Naive thymus-derived CD4-positive, alpha-beta T cell (primary cell): ENCODE measurements around the gene LAG3. TPM values are rescaled to one million over a fixed set of nuclear protein-coding genes. Genes with fewer than 3 reads are reported as not detected.
A peak's percentile ranks its signal among the peaks of the same experiment; 100 is the strongest.

ENCODE experiments used
- ATAC-seq: fragments of 150-1000 bp; cut with Tn5 transposase; 2 replicates; pipeline ENCODE4 v1.10.0; 2021; ENCODE audit warnings: mild to moderate bottlenecking, moderate library complexity
- CTCF ChIA-PET: fragments of 350-600 bp; sonication (Branson Sonifier 250); formaldehyde crosslinking; loops from one replicate; lab custom pipeline; 2021; ENCODE audit warnings: antibody characterized with exemption; lab: Charles Lee
- POLR2A ChIA-PET: fragments of 350-600 bp; sonication (Branson Sonifier 250); formaldehyde crosslinking; loops from one replicate; lab custom pipeline; 2021; ENCODE audit warnings: antibody characterized with exemption, inconsistent platforms; lab: Charles Lee
- DNase-seq, 9 donors: peaks; one replicate each; pipeline versions ENCODE4 v3.0.0 to v3.0.0-alpha.2; 2020 to 2022; ENCODE audit warnings: mixed read lengths in 1 of 9
- H3K27ac ChIP-seq: one replicate; pipeline ENCODE4 v1.7.0; 2013; ENCODE audit warnings: mild to moderate bottlenecking, low read depth, low read length, moderate library complexity
- H3K27me3 ChIP-seq, 2 donors: one replicate each; pipeline ENCODE4 v1.7.0; 2013; ENCODE audit warnings: low read length in 2 of 2, mild to moderate bottlenecking in 2 of 2, moderate library complexity in 2 of 2; ENCODE audit not compliant: control insufficient read depth in 2 of 2, insufficient read depth in 2 of 2
- H3K36me3 ChIP-seq, 3 experiments: 1 replicate in 2 of 3; 2 replicates in 1 of 3; pipeline ENCODE4 v1.7.0; 2013; ENCODE audit warnings: low read length in 3 of 3, mild to moderate bottlenecking in 3 of 3, moderate library complexity in 1 of 3; ENCODE audit not compliant: insufficient read depth in 3 of 3, control insufficient read depth in 2 of 3
- H3K4me1 ChIP-seq, 2 donors: one replicate each; pipeline ENCODE4 v1.7.0; 2013; ENCODE audit warnings: low read length in 2 of 2, mild to moderate bottlenecking in 2 of 2, moderate library complexity in 1 of 2; ENCODE audit not compliant: control insufficient read depth in 2 of 2, insufficient read depth in 2 of 2
- H3K4me3 ChIP-seq: 2 replicates; pipeline ENCODE4 v1.7.0; 2013; ENCODE audit warnings: mild to moderate bottlenecking, low read length
- H3K9me3 ChIP-seq, 3 experiments: 1 replicate in 2 of 3; 2 replicates in 1 of 3; pipeline ENCODE4 v1.7.0; 2013; ENCODE audit warnings: low read length in 3 of 3; ENCODE audit not compliant: control insufficient read depth in 2 of 3
- H3K27ac Mint-ChIP-seq, 9 donors: one replicate each; pipeline ENCODE4 v1.8.0; 2020 to 2022; ENCODE audit warnings: mixed read lengths in 9 of 9, mild to moderate bottlenecking in 8 of 9, moderate library complexity in 5 of 9, inconsistent platforms in 2 of 9
- H3K27me3 Mint-ChIP-seq, 5 donors: one replicate each; pipeline ENCODE4 v1.8.0; 2021 to 2022; ENCODE audit warnings: mixed read lengths in 5 of 5, mild to moderate bottlenecking in 1 of 5
- H3K36me3 Mint-ChIP-seq, 5 donors: one replicate each; pipeline ENCODE4 v1.8.0; 2020 to 2022; ENCODE audit warnings: mixed read lengths in 5 of 5, mild to moderate bottlenecking in 3 of 5, inconsistent platforms in 1 of 5
- H3K4me1 Mint-ChIP-seq, 7 donors: one replicate each; pipeline ENCODE4 v1.8.0; 2020 to 2022; ENCODE audit warnings: mixed read lengths in 7 of 7, mild to moderate bottlenecking in 3 of 7, inconsistent platforms in 1 of 7
- H3K4me3 Mint-ChIP-seq, 10 donors: one replicate each; pipeline ENCODE4 v1.8.0; 2020 to 2022; ENCODE audit warnings: mild to moderate bottlenecking in 10 of 10, mixed read lengths in 10 of 10, moderate library complexity in 6 of 10, inconsistent platforms in 2 of 10
- H3K9me3 Mint-ChIP-seq, 11 donors: one replicate each; pipeline ENCODE4 v1.8.0; 2020 to 2022; ENCODE audit warnings: mixed read lengths in 11 of 11, mild to moderate bottlenecking in 4 of 11, inconsistent platforms in 1 of 11, moderate library complexity in 1 of 11
- intact Hi-C, 2 donors: fragments of 100-400 bp; cut with micrococcal nuclease; formaldehyde crosslinking; loops; one replicate each; pipeline ENCODE4 v1.15.1; 2023
- polyA plus RNA-seq, 2 donors: library from polyadenylated mRNA; unstranded; fragments of 300-500 nt; fragmentation: Illumina TruSeq; gene quantifications; one replicate each; pipeline ENCODE4 v1.2.3, GENCODE V29; 2021
- total RNA-seq, 6 experiments: library from RNA in 5 of 6; stranded (reverse) in 5 of 6; gene quantifications; 1 replicate in 5 of 6; 2 replicates in 1 of 6; pipeline ENCODE4 v1.2.3 and lab custom pipeline; 2021 to 2026

Gene LAG3
- total and polyA plus RNA-seq, 7 experiments from 2014 or later, result 0.26 to 46.5 (median 0.86) TPM

DNA sequence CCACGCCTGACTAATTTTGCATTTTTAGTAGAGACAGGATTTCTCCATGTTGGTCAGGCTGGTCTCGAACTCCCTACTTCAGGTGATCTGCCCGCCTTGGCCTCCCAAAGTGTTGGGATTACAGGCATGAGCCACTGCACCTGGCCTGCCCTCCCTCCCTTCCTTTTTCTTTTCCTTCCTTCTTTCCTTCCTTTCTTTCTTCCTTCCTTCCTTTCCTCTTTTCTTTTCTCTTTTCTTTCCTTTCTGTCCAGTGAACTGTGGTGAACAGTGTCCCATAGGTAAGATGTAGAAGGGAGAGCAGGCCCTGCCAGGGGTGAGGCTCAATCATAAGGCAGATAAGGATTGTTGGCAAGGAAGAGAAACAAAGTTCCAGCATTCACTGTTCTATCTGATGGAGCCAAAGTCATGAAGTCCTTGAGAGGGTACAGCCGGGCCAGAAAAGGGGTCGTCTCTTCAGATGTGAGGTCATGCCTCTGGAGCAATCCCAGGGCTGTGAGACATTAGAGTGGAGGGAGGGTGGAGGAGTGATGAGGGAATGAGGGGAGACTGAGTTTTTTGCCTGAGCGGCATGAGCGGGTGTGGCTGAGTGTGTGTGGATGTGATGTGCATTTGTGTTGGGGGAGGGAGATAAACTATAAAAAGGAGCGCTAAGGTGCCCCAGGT is 15.2 kb upstream of the LAG3 start:
- ATAC-seq (no peak), DNase-seq (no peak)
- Mint-ChIP-seq H3K4me3 (no peak overlapping the region), H3K27ac (peak overlapping the region in 3 of 9 donors; percentile 27 to 75 (median 48)), H3K36me3 (no peaks in the 10 kb centered on the region), H3K27me3 (peaks cover 0 to 2% (median 0%) of the 10 kb centered on the region in 5 donors), H3K9me3 (peaks cover 0 to 3% (median 0%) of the 10 kb centered on the region in 11 donors), H3K4me1 (peaks cover 9 to 35% (median 14%) of the 10 kb centered on the region in 7 donors)
- Histone ChIP-seq H3K4me1 (peaks cover 0 to 9% of the 10 kb centered on the region in 2 donors), H3K4me3 (no peak overlapping the region), H3K27ac (no peak overlapping the region), H3K27me3 (no peaks in the 10 kb centered on the region), H3K9me3 (no peaks in the 10 kb centered on the region), H3K36me3 (peaks cover 0 to 6% (median 0%) of the 10 kb centered on the region in 3 experiments)
- ChIA-PET CTCF (interaction anchor here (1.0 kb wide), 1 partner anchor 91 kb away, joined by 3 read pairs; no protein-coding TSS in a partner anchor), POLR2A (interaction anchor here (1.2 kb wide), 1 partner anchor 72 kb away, joined by 3 read pairs; no protein-coding TSS in a partner anchor)
- intact Hi-C loops, result no loop called here

DNA sequence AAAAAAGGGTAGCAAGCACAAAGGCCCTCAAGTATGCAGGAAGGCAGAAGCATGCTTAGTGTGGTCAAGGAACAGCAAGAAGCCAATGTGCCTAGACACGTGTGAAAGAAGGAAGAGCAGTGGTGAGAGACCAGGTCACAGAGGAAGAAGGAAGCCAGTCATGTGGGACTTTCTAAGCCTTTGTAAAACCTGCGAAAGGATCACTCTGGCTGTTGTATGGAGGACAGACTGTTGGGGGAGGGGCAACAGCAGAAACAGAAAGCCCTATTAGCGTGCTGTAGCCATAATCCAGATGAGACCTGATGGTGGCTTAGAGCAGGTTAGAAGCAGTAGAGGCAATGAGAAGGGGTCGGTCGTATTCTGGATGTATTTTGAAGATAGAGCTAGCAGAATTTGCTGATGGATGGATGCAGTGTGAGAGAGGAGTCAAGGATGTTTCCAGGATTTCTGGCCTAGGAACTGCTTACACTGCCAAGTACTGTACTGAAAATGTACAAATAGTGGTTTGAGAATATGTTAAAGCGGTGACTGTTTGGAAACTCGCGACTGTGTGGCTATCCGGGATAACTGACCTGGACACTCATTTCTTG is 13.7 kb upstream of the LAG3 start:
- H3K9me3 Mint-ChIP-seq, result peaks cover 0 to 3% (median 0%) of the 10 kb centered on the region in 11 donors
- ChIA-PET POLR2A (interaction anchor here (0.7 kb wide), 1 partner anchor 19 kb away, joined by 5 read pairs; no protein-coding TSS in a partner anchor), CTCF (interaction anchor here (0.7 to 2.3 kb wide), 3 partner anchors 22 to 67 kb away, joined by 3 to 7 read pairs (median 3); no protein-coding TSS in a partner anchor)
- H3K36me3 ChIP-seq, result no peaks in the 10 kb centered on the region
- peaks cover 0 to 2% (median 0%) of the 10 kb centered on the region in 5 donors for H3K27me3 Mint-ChIP-seq
- intact Hi-C loops, result no loop called here
- H3K36me3 Mint-ChIP-seq, result no peaks in the 10 kb centered on the region
- no peak overlapping the region for H3K27ac Mint-ChIP-seq
- H3K4me3 ChIP-seq, result no peak overlapping the region
- H3K9me3 ChIP-seq, result no peaks in the 10 kb centered on the region
- no peak for DNase-seq
- no peak overlapping the region for H3K4me3 Mint-ChIP-seq
- peaks cover 4 to 25% (median 10%) of the 10 kb centered on the region in 7 donors for H3K4me1 Mint-ChIP-seq
- no peak for ATAC-seq
- H3K27me3 ChIP-seq, result no peaks in the 10 kb centered on the region
- H3K27ac ChIP-seq, result no peak overlapping the region
- H3K4me1 ChIP-seq, result peaks cover 0 to 5% of the 10 kb centered on the region in 2 donors

DNA sequence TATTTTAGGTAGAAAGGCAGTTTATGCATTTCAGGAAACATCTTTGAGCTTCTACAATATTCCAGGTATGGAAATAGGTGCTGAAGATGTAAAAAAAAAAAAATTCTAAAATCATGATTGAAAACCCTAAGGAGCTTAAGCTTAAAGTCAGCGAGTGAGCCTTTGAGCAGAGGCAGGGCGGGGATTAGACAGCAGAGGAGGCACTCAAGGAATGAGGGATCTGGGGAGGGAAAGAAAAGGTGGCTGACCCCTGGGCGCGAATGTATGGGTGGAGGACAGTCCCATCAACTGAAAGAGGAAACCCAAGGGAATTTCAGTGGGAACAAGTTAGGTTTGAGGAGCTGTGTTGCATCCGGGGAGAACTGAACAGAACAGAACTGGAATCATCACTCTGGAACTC is 12.6 kb upstream of the LAG3 start:
- ATAC-seq, result no peak
- Mint-ChIP-seq H3K27ac (no peak overlapping the region), H3K36me3 (peaks cover 0 to 2% (median 0%) of the 10 kb centered on the region in 5 donors), H3K4me1 (peaks cover 7 to 25% (median 13%) of the 10 kb centered on the region in 7 donors), H3K4me3 (no peak overlapping the region), H3K9me3 (peaks cover 0 to 3% (median 0%) of the 10 kb centered on the region in 11 donors), H3K27me3 (peaks cover 0 to 11% (median 7%) of the 10 kb centered on the region in 5 donors)
- H3K9me3 ChIP-seq, result no peaks in the 10 kb centered on the region
- intact Hi-C loops, result loop anchor here in 1 of 2 donors (10.0 kb wide), 1 partner anchor 195 kb away; the partner anchor contains the start of gene PTPN6
- no peaks in the 10 kb centered on the region for H3K27me3 ChIP-seq
- no peak overlapping the region for H3K27ac ChIP-seq
- no peak overlapping the region for H3K4me3 ChIP-seq
- H3K36me3 ChIP-seq, result no peaks in the 10 kb centered on the region
- POLR2A ChIA-PET, result interaction anchor here (0.8 kb wide), 1 partner anchor 13 kb away, joined by 3 read pairs; no protein-coding TSS in a partner anchor
- H3K4me1 ChIP-seq, result peaks cover 0 to 6% of the 10 kb centered on the region in 2 donors
- CTCF ChIA-PET, result interaction anchor here (0.6 to 2.3 kb wide), 4 partner anchors 12 to 66 kb away, joined by 3 to 7 read pairs (median 5); no protein-coding TSS in a partner anchor
- no peak for DNase-seq

DNA sequence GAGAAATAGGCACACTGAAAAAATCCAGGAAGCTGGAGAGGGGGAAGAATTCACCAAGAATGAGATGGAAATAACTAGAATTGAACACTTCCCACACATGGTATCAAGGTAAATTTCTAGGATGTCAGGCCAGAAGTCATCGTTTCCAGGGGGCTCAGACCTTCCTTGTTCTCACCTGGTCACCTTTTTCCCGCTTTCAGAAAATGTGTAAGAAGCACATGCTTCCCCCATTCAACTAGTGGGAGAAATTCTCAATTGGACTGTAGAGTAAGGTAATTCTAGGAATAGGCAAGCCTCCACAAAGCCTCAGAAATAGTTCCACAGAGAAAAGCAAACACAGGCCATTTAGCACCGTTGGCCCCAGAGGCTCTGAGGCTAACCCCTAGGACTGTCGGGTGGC is 8.9 kb upstream of the LAG3 start:
- Mint-ChIP-seq H3K4me3 (no peak overlapping the region), H3K27ac (peak overlapping the region in 1 of 9 donors; percentile 16), H3K36me3 (peaks cover 0 to 2% (median 0%) of the 10 kb centered on the region in 5 donors), H3K27me3 (peaks cover 5 to 32% (median 23%) of the 10 kb centered on the region in 5 donors), H3K4me1 (peaks cover 28 to 40% (median 32%) of the 10 kb centered on the region in 7 donors), H3K9me3 (peaks cover 0 to 3% (median 0%) of the 10 kb centered on the region in 11 donors)
- intact Hi-C loops, result loop anchor here in 1 of 2 donors (10.0 kb wide), 1 partner anchor 191 kb away; the partner anchor contains the start of gene PTPN6
- ATAC-seq (no peak), DNase-seq (no peak)
- POLR2A ChIA-PET, result interaction anchor here (0.8 to 1.1 kb wide), 2 partner anchors 10 to 23 kb away, joined by 3 to 4 read pairs; partner anchors contain the start of gene MLF2
- Histone ChIP-seq H3K36me3 (no peaks in the 10 kb centered on the region), H3K27ac (no peak overlapping the region), H3K9me3 (no peaks in the 10 kb centered on the region), H3K27me3 (no peaks in the 10 kb centered on the region), H3K4me1 (peaks cover 7 to 16% of the 10 kb centered on the region in 2 donors), H3K4me3 (no peak overlapping the region)
- CTCF ChIA-PET, result interaction anchor here (0.5 to 2.5 kb wide), 3 partner anchors 10 to 324 kb away, joined by 3 to 12 read pairs (median 3); partner anchors contain the start of gene MLF2

DNA sequence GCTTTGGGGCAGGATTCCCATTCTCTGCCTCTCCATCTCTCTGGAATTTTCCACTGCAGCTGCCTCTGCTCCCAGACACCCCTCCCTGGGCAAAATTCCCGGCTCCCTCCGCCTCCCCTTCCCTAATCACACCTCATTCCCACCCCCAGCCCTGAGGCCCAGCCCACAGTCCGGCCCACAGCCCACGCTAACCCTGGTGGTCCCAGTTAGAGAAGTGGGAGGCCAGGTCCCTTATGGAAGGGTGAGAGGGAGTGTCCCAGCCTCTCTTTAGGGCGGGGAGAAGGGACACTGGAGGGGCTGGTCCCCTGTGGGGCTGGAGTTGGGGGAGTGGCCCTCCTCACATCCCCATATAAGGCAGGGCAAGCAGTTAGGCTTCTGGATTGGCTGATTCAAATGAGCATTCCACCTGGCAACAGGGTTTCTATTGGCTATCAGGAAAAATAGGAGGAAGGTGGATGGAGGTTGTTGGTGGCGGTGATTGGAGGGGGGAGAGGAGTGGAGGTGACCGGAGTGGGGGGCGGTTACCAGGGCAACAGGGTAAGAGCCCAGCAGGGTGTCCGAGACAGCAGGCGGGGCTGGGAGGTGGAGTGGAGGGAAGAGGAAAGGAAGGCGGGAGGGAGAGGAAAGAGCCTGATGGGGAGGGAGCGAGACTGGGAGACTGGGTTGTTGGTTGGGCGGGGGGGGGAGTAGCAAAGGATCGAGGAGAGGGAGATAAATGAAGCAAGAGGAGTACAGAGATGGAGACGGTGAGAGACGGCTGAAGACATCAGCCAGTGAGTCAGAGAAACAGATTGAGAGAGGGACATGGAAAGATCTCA is 8.1 kb upstream of the LAG3 start:
- peak overlapping the region in 4 of 9 donors; percentile 9 to 71 (median 43) for H3K27ac Mint-ChIP-seq
- Histone ChIP-seq H3K27ac (no peak overlapping the region), H3K36me3 (no peaks in the 10 kb centered on the region), H3K9me3 (no peaks in the 10 kb centered on the region), H3K27me3 (no peaks in the 10 kb centered on the region), H3K4me1 (peaks cover 7 to 16% of the 10 kb centered on the region in 2 donors), H3K4me3 (no peak overlapping the region)
- ChIA-PET CTCF (interaction anchor here (1.1 to 2.5 kb wide), 2 partner anchors 11 to 15 kb away, joined by 3 to 12 read pairs; partner anchors contain the start of gene MLF2), POLR2A (interaction anchor here (0.8 to 3.2 kb wide), 3 partner anchors 10 to 11 kb away, joined by 4 to 18 read pairs (median 4); partner anchors contain the start of gene MLF2)
- H3K9me3 Mint-ChIP-seq, result no peaks in the 10 kb centered on the region
- ATAC-seq (peak; percentile 88), DNase-seq (peak in 7 of 9 donors; percentile 40 to 69 (median 55))
- intact Hi-C loops, result loop anchor here in 1 of 2 donors (1.0 to 10.0 kb wide), 3 partner anchors 8 to 191 kb away; partner anchors contain the start of genes LAG3, MLF2 and PTPN6
- peaks cover 22 to 38% (median 31%) of the 10 kb centered on the region in 7 donors for H3K4me1 Mint-ChIP-seq
- H3K4me3 Mint-ChIP-seq, result peak overlapping the region; percentile 18 to 96 (median 67)
- H3K27me3 Mint-ChIP-seq, result peaks cover 5 to 38% (median 26%) of the 10 kb centered on the region in 5 donors
- peaks cover 0 to 2% (median 0%) of the 10 kb centered on the region in 5 donors for H3K36me3 Mint-ChIP-seq
